Caco-2 (cell line): ENCODE data around the gene PLXDC1. TPM values are rescaled to one million over a fixed set of nuclear protein-coding genes. Genes with fewer than 3 reads are reported as not detected.

Experiments
- BruUV-seq: library from RNA; stranded (reverse); fragments of 400-500 nt; replicated peaks from 2 replicates; lab custom pipeline; 2021; lab: Mats Ljungman, UMichigan
- CTCF ChIA-PET: fragments of 300-600 bp; sonication (Branson Sonifier 250); formaldehyde crosslinking; loops from one replicate; lab custom pipeline; 2022; ENCODE audit warnings: antibody characterized with exemption; lab: Charles Lee
- POLR2A ChIA-PET: fragments of 300-600 bp; sonication (Branson Sonifier 250); formaldehyde crosslinking; loops from one replicate; lab custom pipeline; 2022; ENCODE audit warnings: antibody characterized with exemption; lab: Charles Lee
- DNase-seq, 2 experiments: peaks; one replicate each; pipeline versions ENCODE4 v3.0.0 to v3.0.0-alpha.2; 2020 to 2022
- H3K27me3 ChIP-seq: replicated peaks from 2 replicates; pipeline ENCODE4 v1.6.0; 2011; ENCODE audit warnings: low read length; ENCODE audit not compliant: control insufficient read depth, insufficient read depth
- H3K36me3 ChIP-seq: 2 replicates; pipeline ENCODE4 v1.5.1; 2011; ENCODE audit warnings: low read length; ENCODE audit not compliant: control insufficient read depth, insufficient read depth
- H3K4me1 ChIP-seq: fragments of 250-450 bp; sonication (Bioruptor Pico); 2 replicates; pipeline ENCODE4 v1.5.1; 2020; ENCODE audit warnings: mild to moderate bottlenecking
- H3K4me3 ChIP-seq: 2 replicates; pipeline ENCODE4 v1.5.1; 2011; ENCODE audit warnings: low read depth, mild to moderate bottlenecking, control low read depth, low read length
- H3K9me3 ChIP-seq: fragments of 250-450 bp; sonication (Bioruptor Pico); 2 replicates; pipeline ENCODE4 v1.5.1; 2020; ENCODE audit warnings: mild to moderate bottlenecking, moderate library complexity
- H3K27ac Mint-ChIP-seq: one replicate; pipeline ENCODE4 v1.8.0; 2022; ENCODE audit warnings: mixed read lengths; ENCODE audit not compliant: unreplicated experiment
- H3K27me3 Mint-ChIP-seq: one replicate; pipeline ENCODE4 v1.8.0; 2022; ENCODE audit warnings: mixed read lengths; ENCODE audit not compliant: insufficient read depth, unreplicated experiment
- H3K36me3 Mint-ChIP-seq: one replicate; pipeline ENCODE4 v1.8.0; 2022; ENCODE audit warnings: mild to moderate bottlenecking, mixed read lengths; ENCODE audit not compliant: insufficient read depth, unreplicated experiment
- H3K4me1 Mint-ChIP-seq: one replicate; pipeline ENCODE4 v1.8.0; 2022; ENCODE audit warnings: low read depth, mixed read lengths; ENCODE audit not compliant: unreplicated experiment
- H3K4me3 Mint-ChIP-seq: one replicate; pipeline ENCODE4 v1.8.0; 2022; ENCODE audit warnings: mild to moderate bottlenecking, moderate library complexity, mixed read lengths; ENCODE audit not compliant: unreplicated experiment
- H3K9me3 Mint-ChIP-seq: one replicate; pipeline ENCODE4 v1.8.0; 2022; ENCODE audit warnings: mixed read lengths; ENCODE audit not compliant: unreplicated experiment
- intact Hi-C: fragments of 100-400 bp; cut with micrococcal nuclease; formaldehyde crosslinking; loops from one replicate; pipeline ENCODE4 v1.10.0; 2022; ENCODE audit not compliant: unreplicated experiment
- total RNA-seq: library from RNA; stranded (reverse); gene quantifications from 2 replicates; pipeline ENCODE4 v1.2.3, GENCODE V29; 2022
- TF ChIP-seq, protein P1 (sequence below), 2 experiments: fragments of 200-600 bp in 1 of 2; IDR thresholded peaks; 1 replicate in 1 of 2; 2 replicates in 1 of 2; pipeline versions ENCODE4 v1.5.1 to v1.8.0; 2011 to 2022; ENCODE audit warnings: antibody characterized with exemption in 1 of 2, control low read depth in 1 of 2, inconsistent platforms in 1 of 2, low read depth in 1 of 2, low read length in 1 of 2, mild to moderate bottlenecking in 1 of 2, moderate library complexity in 1 of 2; ENCODE audit not compliant: insufficient read depth in 1 of 2, severe bottlenecking in 1 of 2, unreplicated experiment in 1 of 2

The PLXDC1 gene
- total RNA-seq, 1 experiment from 2014 or later = 0.14 TPM

DNA sequence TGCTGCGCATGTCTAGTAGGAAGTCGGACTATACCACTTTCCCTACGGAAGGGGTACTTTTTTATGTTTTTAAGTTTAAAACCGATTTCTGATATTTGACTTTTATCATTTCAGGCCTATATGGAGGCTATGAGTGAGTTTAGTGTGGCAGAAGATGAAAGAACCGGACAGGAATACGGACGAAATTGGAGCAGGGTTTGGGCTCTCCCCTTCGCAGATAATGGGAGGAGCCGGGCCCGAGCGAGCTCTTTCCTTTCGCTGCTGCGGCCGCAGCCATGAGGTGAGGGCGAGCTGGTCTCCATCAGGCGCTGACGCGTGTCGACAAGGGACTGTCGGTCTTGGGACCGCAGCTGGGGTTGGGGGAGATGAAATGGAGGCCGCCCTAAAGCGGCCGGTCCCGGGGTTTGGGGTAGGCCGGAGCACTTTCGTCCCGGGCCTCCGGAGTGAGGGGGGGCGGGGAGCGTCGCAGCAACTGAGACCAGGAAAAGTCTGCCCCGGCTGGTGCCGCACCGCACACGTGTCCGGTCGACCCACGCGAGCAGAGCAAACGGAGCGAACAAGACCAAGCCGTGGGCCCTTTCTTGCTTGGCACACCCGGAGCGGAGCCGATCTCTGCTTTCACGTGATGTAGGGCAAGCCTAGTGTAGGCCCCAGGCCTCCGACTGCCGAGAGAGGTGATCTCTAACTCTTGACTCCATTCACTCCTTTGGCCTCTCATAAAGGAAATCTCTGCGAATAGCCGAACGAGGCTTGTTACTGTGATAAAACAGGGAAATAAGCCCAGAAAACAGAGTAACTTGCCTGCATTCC lies 48.8 kb upstream of the PLXDC1 start, which contains the start of gene RPL19:
TSS of gene RPL19 (plus strand) at position 214 of the 810 bp plus-strand sequence. CDS start at position 276, 62 bp downstream.
- Mint-ChIP-seq H3K9me3 (no peaks in the 10 kb centered on the region), H3K4me3 (peak within 1 kb of the TSS; percentile 87), H3K27me3 (no peaks in the 10 kb centered on the region), H3K36me3 (peaks cover 58% of the 10 kb centered on the region), H3K4me1 (peaks cover 6% of the 10 kb centered on the region), H3K27ac (peak within 1 kb of the TSS; percentile 99)
- Histone ChIP-seq H3K9me3 (no peaks in the 10 kb centered on the region), H3K27me3 (no peaks in the 10 kb centered on the region), H3K4me3 (peak within 1 kb of the TSS; percentile 87), H3K4me1 (peaks cover 15% of the 10 kb centered on the region), H3K36me3 (peaks cover 13% of the 10 kb centered on the region)
- BruUV-seq = no TSS peak
- CTCF ChIA-PET = interaction anchor here (0.6 to 1.5 kb wide), 11 partner anchors 8 to 347 kb away, joined by 3 to 15 read pairs (median 8); partner anchors contain the start of gene LASP1
- POLR2A ChIA-PET = interaction anchor here (0.5 to 1.5 kb wide), 13 partner anchors 31 to 356 kb away, joined by 3 to 23 read pairs (median 7); partner anchors contain the start of genes CDK12, FBXO47, MED1 and RPL23
- intact Hi-C loops = no loop called here
- DNase-seq = peak; percentile 76 to 82
- TF ChIP-seq, protein P1, sequence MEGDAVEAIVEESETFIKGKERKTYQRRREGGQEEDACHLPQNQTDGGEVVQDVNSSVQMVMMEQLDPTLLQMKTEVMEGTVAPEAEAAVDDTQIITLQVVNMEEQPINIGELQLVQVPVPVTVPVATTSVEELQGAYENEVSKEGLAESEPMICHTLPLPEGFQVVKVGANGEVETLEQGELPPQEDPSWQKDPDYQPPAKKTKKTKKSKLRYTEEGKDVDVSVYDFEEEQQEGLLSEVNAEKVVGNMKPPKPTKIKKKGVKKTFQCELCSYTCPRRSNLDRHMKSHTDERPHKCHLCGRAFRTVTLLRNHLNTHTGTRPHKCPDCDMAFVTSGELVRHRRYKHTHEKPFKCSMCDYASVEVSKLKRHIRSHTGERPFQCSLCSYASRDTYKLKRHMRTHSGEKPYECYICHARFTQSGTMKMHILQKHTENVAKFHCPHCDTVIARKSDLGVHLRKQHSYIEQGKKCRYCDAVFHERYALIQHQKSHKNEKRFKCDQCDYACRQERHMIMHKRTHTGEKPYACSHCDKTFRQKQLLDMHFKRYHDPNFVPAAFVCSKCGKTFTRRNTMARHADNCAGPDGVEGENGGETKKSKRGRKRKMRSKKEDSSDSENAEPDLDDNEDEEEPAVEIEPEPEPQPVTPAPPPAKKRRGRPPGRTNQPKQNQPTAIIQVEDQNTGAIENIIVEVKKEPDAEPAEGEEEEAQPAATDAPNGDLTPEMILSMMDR (IDR thresholded peaks at IDR 0.05; ENCODE audit: insufficient read depth in 1 of 2, low read depth in 1 of 2, low read length in 1 of 2, severe bottlenecking in 1 of 2, unreplicated experiment in 1 of 2) = no peak

DNA sequence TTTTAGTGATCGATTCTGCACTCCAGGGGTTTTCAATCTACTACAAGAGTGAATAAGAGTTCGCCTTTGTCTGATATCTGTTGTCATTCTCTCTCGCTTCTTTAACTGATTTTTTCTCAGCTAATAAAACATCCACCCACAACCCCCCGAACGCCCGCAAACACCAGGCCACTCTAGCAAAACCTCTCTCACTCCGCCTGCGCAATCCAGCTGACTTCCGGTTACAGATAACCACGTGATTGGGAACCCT lies 48.3 kb upstream of the PLXDC1 start:
- no peaks in the 10 kb centered on the region for H3K27me3 ChIP-seq
- H3K4me3 ChIP-seq = peak overlapping the region; percentile 87
- intact Hi-C loops = no loop called here
- peak overlapping the region; percentile 87 for H3K4me3 Mint-ChIP-seq
- DNase-seq = peak; percentile 87 to 94
- ChIA-PET CTCF (interaction anchor here (0.6 to 1.5 kb wide), 11 partner anchors 9 to 348 kb away, joined by 3 to 15 read pairs (median 8); partner anchors contain the start of gene LASP1), POLR2A (interaction anchor here (0.5 to 1.5 kb wide), 12 partner anchors 31 to 346 kb away, joined by 3 to 23 read pairs (median 6); partner anchors contain the start of genes CDK12, FBXO47, MED1 and RPL23)
- H3K4me1 Mint-ChIP-seq = peaks cover 6% of the 10 kb centered on the region
- no peaks in the 10 kb centered on the region for H3K9me3 Mint-ChIP-seq
- H3K36me3 ChIP-seq = peaks cover 12% of the 10 kb centered on the region
- peaks cover 15% of the 10 kb centered on the region for H3K4me1 ChIP-seq
- peaks cover 53% of the 10 kb centered on the region for H3K36me3 Mint-ChIP-seq
- no TSS peak for BruUV-seq
- TF ChIP-seq, protein P1 (IDR thresholded peaks at IDR 0.05; ENCODE audit: insufficient read depth in 1 of 2, low read depth in 1 of 2, low read length in 1 of 2, severe bottlenecking in 1 of 2, unreplicated experiment in 1 of 2) = no peak
- H3K27me3 Mint-ChIP-seq = no peaks in the 10 kb centered on the region
- no peaks in the 10 kb centered on the region for H3K9me3 ChIP-seq
- peak overlapping the region; percentile 99 for H3K27ac Mint-ChIP-seq

DNA sequence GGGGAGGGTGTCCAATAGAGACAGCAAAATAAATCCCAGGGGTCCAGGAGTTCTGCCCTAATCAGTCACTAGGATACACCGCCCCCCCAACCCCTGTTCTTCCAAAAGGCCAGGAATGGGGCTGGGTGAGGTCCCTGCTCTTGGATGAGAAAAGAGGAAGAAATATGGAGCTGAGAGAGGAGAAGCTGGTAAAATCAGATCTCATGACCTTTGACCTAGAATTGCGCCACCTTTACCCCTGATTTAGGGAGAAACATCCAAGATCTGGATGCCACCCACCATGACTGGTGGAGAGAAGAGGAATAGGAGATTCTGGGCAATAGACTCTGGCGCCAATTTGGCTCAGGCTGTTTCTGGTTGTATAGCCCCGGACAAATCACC lies 46.7 kb upstream of the PLXDC1 start:
- POLR2A ChIA-PET = no interaction called here
- peak overlapping the region; percentile 79 for H3K4me3 ChIP-seq

More for the DNA sequence above, 46.7 kb upstream of the PLXDC1 start:
- Mint-ChIP-seq H3K27ac (no peak overlapping the region), H3K27me3 (no peaks in the 10 kb centered on the region), H3K9me3 (no peaks in the 10 kb centered on the region), H3K4me3 (peak overlapping the region; percentile 87), H3K4me1 (peaks cover 6% of the 10 kb centered on the region), H3K36me3 (peaks cover 37% of the 10 kb centered on the region)
- TF ChIP-seq, protein P1 (IDR thresholded peaks at IDR 0.05; ENCODE audit: insufficient read depth in 1 of 2, low read depth in 1 of 2, low read length in 1 of 2, severe bottlenecking in 1 of 2, unreplicated experiment in 1 of 2) = no peak
- peaks cover 15% of the 10 kb centered on the region for H3K4me1 ChIP-seq
- no peaks in the 10 kb centered on the region for H3K9me3 ChIP-seq
- no peaks in the 10 kb centered on the region for H3K27me3 ChIP-seq
- CTCF ChIA-PET = interaction anchor here (0.9 to 1.1 kb wide), 2 partner anchors 18 to 215 kb away, joined by 3 read pairs; no protein-coding TSS in a partner anchor
- peaks cover 10% of the 10 kb centered on the region for H3K36me3 ChIP-seq
- BruUV-seq = no TSS peak
- intact Hi-C loops = no loop called here
- DNase-seq = no peak
